SH-SY5Y (cell line): ENCODE measurements around the gene TPCN1.

Experiments
- GATA2 ChIP-seq: IDR thresholded peaks from 2 replicates; pipeline ENCODE4 v1.6.1; 2011; ENCODE audit warnings: mild to moderate bottlenecking, low read depth, low read length
- GATA3 ChIP-seq: IDR thresholded peaks from 2 replicates; pipeline ENCODE4 v1.6.1; 2011; ENCODE audit warnings: low read depth, mild to moderate bottlenecking, low read length, moderate library complexity

Gene TPCN1

GRCh38 chr12:113203852-113204760, 17.2 kb upstream of the TPCN1 start:
- TF ChIP-seq GATA3 (no peak), GATA2 (no peak)

GRCh38 chr12:113204804-113205203, 16.5 kb upstream of the TPCN1 start:
- TF ChIP-seq GATA3 (no peak), GATA2 (no peak)

GRCh38 chr12:113207613-113208040, 13.6 kb upstream of the TPCN1 start:
- TF ChIP-seq GATA3, result no peak
- no peak for TF ChIP-seq GATA2

- TF ChIP-seq GATA2 (no peak), GATA3 (no peak)
These were observed 13.0 kb upstream of the TPCN1 start for GRCh38 chr12:113208041-113208934.

GRCh38 chr12:113211160-113211559, 10.1 kb upstream of the TPCN1 start:
- TF ChIP-seq GATA3 (no peak), GATA2 (no peak)

- TF ChIP-seq GATA2 (no peak), GATA3 (no peak)
These were observed 6.3 kb upstream of the TPCN1 start for GRCh38 chr12:113214895-113215400.

- no peak for TF ChIP-seq GATA2
- no peak for TF ChIP-seq GATA3
These were observed 5.2 kb upstream of the TPCN1 start for GRCh38 chr12:113216027-113216426.

- TF ChIP-seq GATA2 (no peak), GATA3 (no peak)
These were observed 577 bp upstream of the TPCN1 start for GRCh38 chr12:113220593-113221180.

GRCh38 chr12:113221997-113222729, 899 bp downstream of the TPCN1 start:
- no peak for TF ChIP-seq GATA3
- TF ChIP-seq GATA2, result no peak

GRCh38 chr12:113222730-113223531, 1.7 kb downstream of the TPCN1 start:
- TF ChIP-seq GATA2 (no peak), GATA3 (no peak)

GRCh38 chr12:113224955-113225354, 3.7 kb downstream of the TPCN1 start:
- TF ChIP-seq GATA3 (no peak), GATA2 (no peak)

- no peak for TF ChIP-seq GATA2
- TF ChIP-seq GATA3, result no peak
These were observed 5.7 kb downstream of the TPCN1 start for GRCh38 chr12:113226696-113227568.
